ENCODE results near the gene KLF16.

KLF16 gene

GRCh38 chr19:1857648-1858326 is 5.6 kb downstream of the KLF16 start:
- H3K36me3 Mint-ChIP-seq (ENCODE audit: low read depth), result no peaks in the 10 kb centered on the region
- DNase-seq, result no peak
- no peak for TF ChIP-seq CTCF (IDR thresholded peaks at IDR 0.05)
- no peaks in the 10 kb centered on the region for H3K9me3 Mint-ChIP-seq
- no peak overlapping the region for H3K27ac Mint-ChIP-seq
- peaks cover 44% of the 10 kb centered on the region for H3K27me3 Mint-ChIP-seq (ENCODE audit: low read depth, poor library complexity)
- H3K4me1 Mint-ChIP-seq, result peaks cover 49% of the 10 kb centered on the region
- H3K4me3 Mint-ChIP-seq, result no peak overlapping the region

GRCh38 chr19:1856698-1857603 is 6.4 kb downstream of the KLF16 start:
- H3K27me3 Mint-ChIP-seq (ENCODE audit: low read depth, poor library complexity), result peaks cover 36% of the 10 kb centered on the region
- peak; percentile 72 for DNase-seq
- H3K27ac Mint-ChIP-seq, result no peak overlapping the region
- peaks cover 48% of the 10 kb centered on the region for H3K4me1 Mint-ChIP-seq
- TF ChIP-seq CTCF (IDR thresholded peaks at IDR 0.05), result no peak
- no peaks in the 10 kb centered on the region for H3K36me3 Mint-ChIP-seq (ENCODE audit: low read depth)
- peak overlapping the region; percentile 49 for H3K4me3 Mint-ChIP-seq
- H3K9me3 Mint-ChIP-seq, result no peaks in the 10 kb centered on the region

- Mint-ChIP-seq H3K27ac (no peak overlapping the region), H3K36me3 (ENCODE audit: low read depth) (no peaks in the 10 kb centered on the region), H3K9me3 (no peaks in the 10 kb centered on the region), H3K4me3 (peak overlapping the region; percentile 49), H3K27me3 (ENCODE audit: low read depth, poor library complexity) (peaks cover 30% of the 10 kb centered on the region), H3K4me1 (peaks cover 42% of the 10 kb centered on the region)
- TF ChIP-seq CTCF (IDR thresholded peaks at IDR 0.05), result no peak
- no peak for DNase-seq
Measured at GRCh38 chr19:1856345-1856697, 7.1 kb downstream of the KLF16 start.

- Mint-ChIP-seq H3K27me3 (ENCODE audit: low read depth, poor library complexity) (peaks cover 25% of the 10 kb centered on the region), H3K4me3 (no peak overlapping the region), H3K27ac (no peak overlapping the region), H3K4me1 (peaks cover 43% of the 10 kb centered on the region), H3K36me3 (ENCODE audit: low read depth) (no peaks in the 10 kb centered on the region), H3K9me3 (no peaks in the 10 kb centered on the region)
- no peak for TF ChIP-seq CTCF (IDR thresholded peaks at IDR 0.05)
- no peak for DNase-seq
Measured at GRCh38 chr19:1855828-1856255, 7.5 kb downstream of the KLF16 start.

- no peak for TF ChIP-seq CTCF (IDR thresholded peaks at IDR 0.05)
- DNase-seq, result peak; percentile 87
- H3K27me3 Mint-ChIP-seq (ENCODE audit: low read depth, poor library complexity), result peaks cover 19% of the 10 kb centered on the region
- H3K9me3 Mint-ChIP-seq, result no peaks in the 10 kb centered on the region
- H3K4me3 Mint-ChIP-seq, result peak overlapping the region; percentile 34
- no peak overlapping the region for H3K27ac Mint-ChIP-seq
- no peaks in the 10 kb centered on the region for H3K36me3 Mint-ChIP-seq (ENCODE audit: low read depth)
- H3K4me1 Mint-ChIP-seq, result peaks cover 46% of the 10 kb centered on the region
Measured at GRCh38 chr19:1855040-1855827, 8.1 kb downstream of the KLF16 start.

Data from nephron progenitor cell (in vitro differentiated cells).